AG10803 (cell line): ENCODE measurements around the gene UBE2U.
A peak's percentile ranks its signal among the peaks of the same experiment; 100 is the strongest.

Experiments used
- DNase-seq: peaks from one replicate; pipeline ENCODE4 v3.0.0; 2010; ENCODE audit warnings: low read depth
- H3K4me3 ChIP-seq: 2 replicates; pipeline ENCODE4 v1.5.1; 2011; ENCODE audit warnings: mild to moderate bottlenecking, low read length, control low read depth
- CTCF ChIP-seq: conservative IDR thresholded peaks from 2 replicates; pipeline ENCODE4 v1.5.1; 2011; ENCODE audit warnings: mild to moderate bottlenecking, low read length, control low read depth, inconsistent platforms

The UBE2U gene

GRCh38 chr1:64302971-64303370 is 99.5 kb downstream of the UBE2U start:
- no peak overlapping the region for H3K4me3 ChIP-seq
- peak; percentile 41 for DNase-seq
- no peak for TF ChIP-seq CTCF

GRCh38 chr1:64304823-64305222 is 101.4 kb downstream of the UBE2U start:
- no peak overlapping the region for H3K4me3 ChIP-seq
- no peak for TF ChIP-seq CTCF
- DNase-seq: no peak

- H3K4me3 ChIP-seq: no peak overlapping the region
- no peak for TF ChIP-seq CTCF
- no peak for DNase-seq
Measured at GRCh38 chr1:64308866-64309265, 105.4 kb downstream of the UBE2U start.

GRCh38 chr1:64309431-64309831 is 106.0 kb downstream of the UBE2U start:
- no peak for TF ChIP-seq CTCF
- no peak overlapping the region for H3K4me3 ChIP-seq
- DNase-seq: no peak

- H3K4me3 ChIP-seq: no peak overlapping the region
- DNase-seq: no peak
- TF ChIP-seq CTCF: no peak
Measured at GRCh38 chr1:64310760-64311159, 107.3 kb downstream of the UBE2U start.

GRCh38 chr1:64312431-64312830 is 109.0 kb downstream of the UBE2U start:
- no peak for DNase-seq
- no peak for TF ChIP-seq CTCF
- H3K4me3 ChIP-seq: no peak overlapping the region

- no peak for DNase-seq
- H3K4me3 ChIP-seq: no peak overlapping the region
- TF ChIP-seq CTCF: no peak
Measured at GRCh38 chr1:64315402-64315801, 112.0 kb downstream of the UBE2U start.
